ENCODE data around the gene ID4.
"Not testable (repeated sequence)": the region's sequence is repeated elsewhere in the genome, so short reads cannot be mapped to it uniquely, and the experiment has no call there.

ID4 gene

GRCh38 chr6:19833947-19834346 is 3.2 kb upstream of the ID4 start:
- DNase-seq (ENCODE audit: low spot score): no peak

DNA sequence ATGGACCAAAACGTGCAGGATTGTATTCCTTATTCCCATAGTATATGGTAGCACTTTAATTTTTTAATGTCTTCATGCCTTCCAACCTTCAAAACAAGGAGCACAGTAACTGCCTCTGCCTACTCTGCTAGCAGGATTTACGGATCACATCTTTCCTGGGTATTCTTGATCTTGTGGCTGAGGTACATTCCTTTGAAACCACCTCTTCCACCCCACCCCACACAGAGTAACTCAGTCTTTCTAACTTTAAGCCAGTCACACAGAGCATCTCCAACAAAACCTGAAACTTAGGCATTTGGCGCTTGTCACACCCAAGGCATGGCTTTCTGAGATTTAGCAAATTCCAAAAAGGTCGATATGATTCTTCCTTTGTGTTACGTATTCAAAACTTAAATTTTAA is 2.3 kb upstream of the ID4 start:
- no peak for DNase-seq (ENCODE audit: low spot score)

DNA sequence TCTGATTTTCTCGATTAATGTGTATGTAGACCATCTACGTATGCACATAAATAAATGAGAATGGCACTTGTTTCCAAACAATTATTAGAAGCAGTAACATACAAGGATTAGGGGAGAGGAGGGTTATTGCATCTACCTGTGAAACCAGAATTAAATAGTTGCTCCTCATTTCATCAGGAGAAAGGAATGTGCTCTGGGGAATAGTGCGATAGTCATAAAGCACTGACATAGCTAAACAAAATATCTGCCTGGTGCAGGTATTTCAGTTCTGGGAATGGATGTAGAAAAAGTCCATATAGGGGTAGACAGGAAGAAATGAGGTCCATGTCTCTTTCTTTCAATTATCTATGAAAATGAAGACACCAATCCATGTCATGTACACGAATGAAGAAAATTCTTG is 1.6 kb upstream of the ID4 start:
- DNase-seq (ENCODE audit: low spot score): no peak

- DNase-seq (ENCODE audit: low spot score): peak; percentile 6
Measured at GRCh38 chr6:19837511-19838441, 606 bp downstream of the ID4 start.

- peak; percentile 32 for DNase-seq (ENCODE audit: low spot score)
Measured at GRCh38 chr6:19838442-19839236, 1.5 kb downstream of the ID4 start.

DNA sequence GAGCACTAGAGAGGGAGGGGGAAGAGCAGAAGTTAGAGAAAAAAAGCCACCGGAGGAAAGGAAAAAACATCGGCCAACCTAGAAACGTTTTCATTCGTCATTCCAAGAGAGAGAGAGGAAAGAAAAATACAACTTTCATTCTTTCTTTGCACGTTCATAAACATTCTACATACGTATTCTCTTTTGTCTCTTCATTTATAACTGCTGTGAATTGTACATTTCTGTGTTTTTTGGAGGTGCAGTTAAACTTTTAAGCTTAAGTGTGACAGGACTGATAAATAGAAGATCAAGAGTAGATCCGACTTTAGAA is 2.0 kb downstream of the ID4 start:
- no peak for DNase-seq (ENCODE audit: low spot score)

GRCh38 chr6:19839788-19840187 is 2.6 kb downstream of the ID4 start:
- no peak for DNase-seq (ENCODE audit: low spot score)

- no peak for DNase-seq (ENCODE audit: low spot score)
Measured at GRCh38 chr6:19841181-19841580, 4.0 kb downstream of the ID4 start.

DNA sequence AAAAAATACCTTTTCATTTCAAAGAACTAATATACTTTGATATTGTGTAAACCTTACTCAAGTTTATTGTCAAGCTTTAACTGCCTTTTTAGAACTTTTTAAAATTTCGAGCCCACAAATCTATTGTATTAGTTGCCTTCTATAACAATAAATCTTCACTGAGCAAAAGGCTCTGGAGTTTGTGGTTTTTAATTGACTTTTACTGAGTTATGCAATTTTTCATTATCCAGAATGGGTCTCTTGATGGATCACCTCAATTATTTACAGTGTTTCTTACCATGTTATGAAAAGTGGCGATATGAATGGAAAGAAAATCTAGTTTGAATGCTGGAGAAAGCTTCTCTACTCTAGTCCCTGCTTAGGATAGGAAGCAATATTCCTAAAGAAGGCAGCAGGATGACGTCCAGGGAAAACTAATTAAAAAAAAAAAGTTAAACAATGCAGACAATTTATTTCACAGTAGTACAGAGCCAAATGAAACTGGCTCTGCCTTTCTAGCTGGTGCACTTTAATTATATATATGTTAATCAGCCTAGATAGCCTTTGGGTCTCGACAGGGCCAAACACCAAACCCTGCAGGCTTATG is 5.0 kb downstream of the ID4 start:
- no peak for DNase-seq (ENCODE audit: low spot score)

DNA sequence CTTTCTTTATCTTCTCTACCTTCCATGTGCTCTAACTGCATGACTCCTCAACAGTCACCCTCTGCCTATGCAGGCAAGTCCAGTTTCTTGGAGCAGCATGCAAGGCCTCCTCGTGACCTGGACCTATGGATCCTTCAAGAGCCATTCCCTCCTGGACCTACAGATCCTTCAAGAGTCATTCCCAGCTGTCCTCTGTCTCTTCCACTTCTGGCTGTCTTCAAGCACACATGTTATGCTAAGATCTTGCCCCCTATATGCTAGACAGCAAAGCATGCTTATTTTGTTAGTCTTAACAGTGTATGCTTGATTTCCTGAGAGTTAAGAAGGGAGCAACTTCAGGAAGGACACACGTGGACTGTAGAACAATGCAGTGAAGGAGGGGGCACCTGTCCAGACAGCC is 7.5 kb downstream of the ID4 start:
- DNase-seq (ENCODE audit: low spot score): no peak

GRCh38 chr6:19845266-19846041 is 8.3 kb downstream of the ID4 start:
- no peak for DNase-seq (ENCODE audit: low spot score)

DNA sequence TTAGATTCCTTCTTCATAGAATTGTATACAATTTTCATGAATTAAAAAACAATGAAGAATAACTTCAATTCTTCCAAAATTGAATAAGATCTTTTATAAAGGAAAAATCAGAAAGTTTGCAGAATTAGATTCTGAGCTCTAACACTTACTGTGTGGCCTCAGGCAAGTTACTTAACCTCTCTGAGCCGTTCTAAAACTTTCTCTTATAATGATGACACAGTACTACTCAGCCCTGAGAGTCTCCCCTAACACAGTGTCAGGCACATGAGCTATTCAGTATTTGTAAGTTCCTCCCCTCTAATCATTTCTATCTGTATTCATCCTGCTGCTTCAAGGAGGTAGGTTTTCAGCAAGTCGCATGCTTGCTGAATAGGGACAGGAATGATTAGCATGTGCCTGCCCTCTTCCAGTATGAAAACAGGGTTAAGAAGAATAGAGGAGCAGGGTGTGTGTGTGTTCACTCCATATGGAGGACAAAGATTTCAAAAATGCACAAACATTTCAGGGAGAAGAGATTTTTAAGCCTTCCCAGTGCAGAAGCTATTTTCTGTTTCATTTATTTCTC is 11.4 kb downstream of the ID4 start:
- DNase-seq (ENCODE audit: low spot score): no peak

DNA sequence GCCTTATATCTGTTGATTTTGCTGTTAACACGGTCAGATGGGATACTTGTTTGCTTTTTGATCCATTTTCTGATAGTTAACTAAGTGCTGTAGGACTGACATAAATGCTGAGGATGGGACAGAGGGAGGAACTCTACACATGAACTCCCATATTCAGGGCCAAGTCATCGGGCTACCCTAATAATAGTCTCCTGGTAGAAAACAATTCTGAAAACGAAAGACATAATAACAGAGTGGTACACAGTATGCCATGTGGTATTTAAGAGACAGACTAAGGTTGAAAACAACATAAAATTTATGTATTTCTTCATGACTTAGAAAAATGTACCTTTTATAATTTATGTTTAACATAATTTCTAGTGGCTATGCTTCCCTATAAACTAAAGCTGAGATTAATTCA is 12.0 kb downstream of the ID4 start:
- DNase-seq (ENCODE audit: low spot score): no peak

DNA sequence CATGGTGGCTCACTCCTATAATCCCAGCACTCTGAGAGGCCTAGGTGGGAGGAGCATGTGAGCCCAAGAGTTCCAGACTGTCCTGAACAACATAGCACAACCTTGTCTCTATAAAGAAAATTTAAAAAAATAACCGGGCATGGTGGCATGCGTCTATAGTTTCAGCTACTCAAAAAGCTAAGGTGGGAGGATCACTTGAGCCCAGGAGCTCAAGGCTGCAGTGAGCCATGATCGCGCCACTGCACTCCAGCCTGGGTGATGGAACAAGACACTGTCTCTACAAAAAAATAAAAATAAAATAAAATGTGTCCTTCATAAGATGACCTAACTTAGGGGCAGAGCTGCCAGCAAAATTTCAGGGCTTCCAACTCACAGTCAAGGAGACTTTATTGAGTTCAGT is 12.6 kb downstream of the ID4 start:
- DNase-seq (ENCODE audit: low spot score): no peak

DNA sequence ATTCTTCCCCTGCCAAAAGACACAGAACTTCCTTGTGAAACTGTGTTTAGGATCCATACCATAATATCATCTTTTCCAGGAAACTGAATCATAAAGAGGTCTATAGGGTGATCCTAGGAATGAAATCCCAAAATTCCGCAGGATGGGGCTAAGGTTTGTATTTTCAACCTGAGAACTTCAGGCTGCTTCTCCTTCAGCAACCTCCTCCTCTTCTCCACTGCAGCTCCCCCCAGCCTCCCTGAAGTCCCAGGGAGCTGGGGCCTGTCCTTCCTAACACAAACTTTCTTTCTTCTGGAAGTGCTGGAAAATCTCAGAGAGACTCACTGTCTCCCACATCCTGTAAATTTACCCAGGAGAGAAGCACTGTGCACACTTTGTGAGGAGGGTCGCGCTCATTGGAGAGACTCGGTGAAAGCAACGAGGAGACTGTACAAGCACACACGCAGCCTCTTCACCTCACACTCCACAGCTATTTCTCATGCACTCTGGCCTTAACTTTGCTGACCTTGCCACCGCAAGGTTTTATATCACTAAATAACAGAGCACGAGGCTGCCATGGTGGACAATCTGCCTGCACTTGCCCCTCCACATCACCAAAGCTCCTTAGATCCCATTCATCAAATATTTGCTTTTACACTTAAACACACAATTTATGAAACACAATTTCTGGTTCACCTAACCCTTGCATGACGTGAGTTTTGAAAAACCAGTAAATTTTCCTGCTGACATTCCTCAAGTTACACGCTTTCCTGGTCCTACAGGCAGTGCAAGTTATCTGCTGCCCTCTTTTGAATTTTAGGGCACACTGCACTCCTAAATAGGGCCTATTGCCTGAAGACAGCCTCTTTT is 14.3 kb downstream of the ID4 start:
- DNase-seq (ENCODE audit: low spot score): peak; percentile 57

DNA sequence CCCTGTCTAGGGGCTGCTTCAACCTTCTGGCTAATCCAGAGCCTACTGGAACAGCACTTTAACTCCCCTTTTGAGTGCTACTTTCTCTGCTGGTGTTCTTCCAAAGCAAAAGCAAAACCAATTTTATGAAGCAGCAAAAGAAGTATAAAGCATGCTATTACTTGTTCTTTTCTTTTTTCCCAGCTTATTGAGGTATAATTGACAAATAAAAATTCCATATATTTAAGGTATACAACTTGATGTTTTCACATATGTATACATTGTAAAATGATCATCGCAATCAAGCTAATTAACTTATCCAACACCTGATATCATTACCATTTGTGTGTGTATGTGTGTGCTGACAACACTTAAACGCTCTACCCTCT is 14.9 kb downstream of the ID4 start:
- no peak for DNase-seq (ENCODE audit: low spot score)

- no peak for DNase-seq (ENCODE audit: low spot score)
Measured at GRCh38 chr6:19852927-19853326, 15.8 kb downstream of the ID4 start.

DNA sequence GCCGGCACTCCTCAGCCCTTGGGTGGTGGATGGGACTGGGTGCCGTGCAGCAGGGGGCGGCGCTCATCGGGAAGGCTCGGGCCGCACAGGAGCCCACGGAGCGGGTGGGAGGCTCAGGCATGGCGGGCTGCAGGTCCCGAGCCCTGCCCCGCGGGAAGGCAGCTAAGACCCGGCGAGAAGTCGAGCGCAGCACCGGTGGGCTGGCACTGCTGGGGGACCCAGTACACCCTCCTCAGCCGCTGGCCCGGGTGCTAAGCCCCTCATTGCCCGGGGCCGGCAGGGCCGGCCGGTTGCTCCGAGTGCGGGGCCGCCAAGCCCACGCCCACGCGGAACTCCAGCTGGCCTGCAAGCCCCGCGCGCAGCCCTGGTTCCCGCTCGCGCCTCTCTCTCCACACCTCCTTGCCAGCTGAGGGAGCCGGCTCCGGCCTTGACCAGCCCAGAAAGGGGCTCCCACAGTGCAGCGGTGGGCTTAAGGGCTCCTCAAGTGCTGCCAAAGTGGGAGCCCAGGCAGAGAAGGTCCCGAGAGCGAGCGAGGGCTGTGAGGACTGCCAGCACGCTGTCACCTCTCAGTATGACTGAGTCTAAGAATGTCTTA is 17.3 kb downstream of the ID4 start:
- DNase-seq (ENCODE audit: low spot score): not testable (repeated sequence)

- DNase-seq (ENCODE audit: low spot score): no peak
Measured at GRCh38 chr6:19855536-19855935, 18.4 kb downstream of the ID4 start.

DNA sequence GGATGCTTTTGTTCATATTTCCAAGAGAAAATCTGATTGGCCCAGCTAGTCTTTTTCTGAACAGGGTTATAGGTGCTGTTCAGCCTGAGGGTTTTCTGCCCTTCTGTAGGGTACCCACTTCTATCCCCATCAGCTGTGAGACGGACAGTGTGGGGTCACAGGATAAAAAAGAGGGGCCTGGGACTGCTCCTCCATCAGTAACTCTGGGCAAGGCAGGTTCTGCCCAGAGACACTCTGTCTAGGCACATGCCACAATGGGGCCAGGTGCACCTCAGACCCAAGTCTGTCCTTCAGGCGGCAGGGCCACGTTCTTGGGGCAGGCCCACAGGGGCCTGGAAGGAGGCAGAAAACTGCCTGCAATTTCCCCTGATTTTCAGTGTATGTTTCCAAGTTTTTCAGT is 20.0 kb downstream of the ID4 start:
- DNase-seq (ENCODE audit: low spot score): no peak

DNA sequence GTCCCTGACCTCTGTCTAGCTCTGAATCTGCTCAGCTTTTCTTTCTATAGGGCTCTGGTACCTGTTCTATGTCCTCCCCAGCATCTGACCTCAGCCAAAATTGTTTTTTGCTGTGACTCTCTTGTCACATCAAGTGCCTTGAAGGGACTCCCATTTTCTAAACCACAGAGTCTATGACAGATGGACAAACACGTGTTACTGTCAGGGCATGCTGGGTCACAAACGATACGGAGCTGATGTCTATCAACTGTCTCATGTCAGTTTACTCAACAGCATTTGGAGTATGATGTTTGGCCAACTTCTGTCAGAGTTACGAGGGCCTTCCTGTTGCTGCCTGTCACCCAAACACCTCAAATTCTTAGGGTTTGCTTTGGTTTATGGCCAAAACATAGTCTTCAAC is 20.5 kb downstream of the ID4 start:
- no peak for DNase-seq (ENCODE audit: low spot score)
